Measurements from ENCODE around the gene RPS6KA1.

RPS6KA1 gene

DNA sequence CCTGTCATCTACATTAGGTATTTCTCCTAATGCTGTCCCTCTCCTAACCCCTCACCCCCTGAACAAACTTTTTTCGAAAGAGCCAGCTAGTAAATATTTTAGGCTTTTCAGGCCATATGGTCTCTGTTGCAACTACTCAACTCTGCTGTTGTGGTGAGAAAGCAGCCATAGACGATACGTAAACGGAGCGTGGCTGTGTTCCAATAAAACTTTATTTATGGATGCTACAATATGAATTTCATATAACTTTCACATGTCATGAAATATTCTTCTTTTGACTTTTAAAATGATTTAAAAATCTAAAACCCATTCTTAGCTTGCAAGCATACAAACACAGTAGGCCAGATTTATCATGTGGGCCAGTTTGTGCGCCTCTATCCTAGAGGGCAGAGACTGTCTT lies 11.2 kb upstream of the RPS6KA1 start:
- no peak overlapping the region for H3K27ac Mint-ChIP-seq
- no peaks in the 10 kb centered on the region for H3K9me3 Mint-ChIP-seq
- no peaks in the 10 kb centered on the region for H3K36me3 Mint-ChIP-seq (ENCODE audit: low read depth)
- TF ChIP-seq, protein P1, sequence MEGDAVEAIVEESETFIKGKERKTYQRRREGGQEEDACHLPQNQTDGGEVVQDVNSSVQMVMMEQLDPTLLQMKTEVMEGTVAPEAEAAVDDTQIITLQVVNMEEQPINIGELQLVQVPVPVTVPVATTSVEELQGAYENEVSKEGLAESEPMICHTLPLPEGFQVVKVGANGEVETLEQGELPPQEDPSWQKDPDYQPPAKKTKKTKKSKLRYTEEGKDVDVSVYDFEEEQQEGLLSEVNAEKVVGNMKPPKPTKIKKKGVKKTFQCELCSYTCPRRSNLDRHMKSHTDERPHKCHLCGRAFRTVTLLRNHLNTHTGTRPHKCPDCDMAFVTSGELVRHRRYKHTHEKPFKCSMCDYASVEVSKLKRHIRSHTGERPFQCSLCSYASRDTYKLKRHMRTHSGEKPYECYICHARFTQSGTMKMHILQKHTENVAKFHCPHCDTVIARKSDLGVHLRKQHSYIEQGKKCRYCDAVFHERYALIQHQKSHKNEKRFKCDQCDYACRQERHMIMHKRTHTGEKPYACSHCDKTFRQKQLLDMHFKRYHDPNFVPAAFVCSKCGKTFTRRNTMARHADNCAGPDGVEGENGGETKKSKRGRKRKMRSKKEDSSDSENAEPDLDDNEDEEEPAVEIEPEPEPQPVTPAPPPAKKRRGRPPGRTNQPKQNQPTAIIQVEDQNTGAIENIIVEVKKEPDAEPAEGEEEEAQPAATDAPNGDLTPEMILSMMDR (IDR thresholded peaks at IDR 0.05; ENCODE audit: unreplicated experiment in 3 of 3): no peak
- no peak overlapping the region for H3K4me3 Mint-ChIP-seq
- H3K4me1 Mint-ChIP-seq: no peaks in the 10 kb centered on the region
- peaks cover 5% of the 10 kb centered on the region for H3K27me3 Mint-ChIP-seq (ENCODE audit: low read depth)

DNA sequence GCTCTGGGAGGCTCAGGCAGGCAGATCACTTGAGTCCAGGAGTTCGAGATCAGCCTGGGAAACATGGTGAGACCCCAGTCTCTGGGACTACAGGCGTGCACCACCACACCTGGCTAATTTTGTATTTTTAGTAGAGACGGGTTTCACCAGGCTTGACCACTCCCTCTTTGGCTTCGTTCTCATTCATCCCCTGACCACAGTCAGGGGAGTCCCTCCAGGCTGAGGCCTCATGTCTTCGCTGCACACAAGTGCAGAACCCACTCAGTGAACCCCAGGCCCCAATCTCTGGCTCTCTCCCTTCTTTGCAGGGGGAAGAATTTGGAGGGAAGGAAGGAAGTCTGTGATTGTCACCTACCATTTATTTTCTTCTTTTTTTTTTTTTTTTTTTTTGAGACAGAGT lies 9.2 kb upstream of the RPS6KA1 start:
- Mint-ChIP-seq H3K27ac (no peak overlapping the region), H3K36me3 (ENCODE audit: low read depth) (no peaks in the 10 kb centered on the region), H3K4me1 (no peaks in the 10 kb centered on the region), H3K9me3 (no peaks in the 10 kb centered on the region), H3K27me3 (ENCODE audit: low read depth) (peaks cover 22% of the 10 kb centered on the region), H3K4me3 (no peak overlapping the region)
- TF ChIP-seq, protein P1 (IDR thresholded peaks at IDR 0.05; ENCODE audit: unreplicated experiment in 3 of 3): no peak

DNA sequence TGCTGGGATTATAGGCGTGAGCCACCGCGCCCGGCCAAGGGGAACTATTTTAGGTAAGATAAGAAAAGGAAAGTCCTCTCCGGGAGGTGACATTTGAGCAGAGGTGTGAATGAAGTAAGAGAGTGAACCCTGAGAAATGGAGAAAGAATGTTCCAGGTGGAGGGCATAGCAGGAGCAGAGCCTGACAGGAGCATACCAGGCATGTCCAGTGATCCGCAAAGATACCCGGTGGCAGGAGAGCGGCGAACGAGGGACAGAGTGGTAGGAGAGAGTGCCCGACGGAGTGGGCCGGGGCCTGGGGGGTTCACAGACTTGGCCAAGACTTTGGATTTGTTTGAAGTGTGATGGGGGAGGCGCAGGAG lies 7.9 kb upstream of the RPS6KA1 start:
- TF ChIP-seq, protein P1 (IDR thresholded peaks at IDR 0.05; ENCODE audit: unreplicated experiment in 3 of 3): no peak
- no peaks in the 10 kb centered on the region for H3K36me3 Mint-ChIP-seq (ENCODE audit: low read depth)
- H3K9me3 Mint-ChIP-seq: no peaks in the 10 kb centered on the region
- H3K4me1 Mint-ChIP-seq: no peaks in the 10 kb centered on the region
- no peak overlapping the region for H3K4me3 Mint-ChIP-seq
- peaks cover 22% of the 10 kb centered on the region for H3K27me3 Mint-ChIP-seq (ENCODE audit: low read depth)
- H3K27ac Mint-ChIP-seq: no peak overlapping the region

DNA sequence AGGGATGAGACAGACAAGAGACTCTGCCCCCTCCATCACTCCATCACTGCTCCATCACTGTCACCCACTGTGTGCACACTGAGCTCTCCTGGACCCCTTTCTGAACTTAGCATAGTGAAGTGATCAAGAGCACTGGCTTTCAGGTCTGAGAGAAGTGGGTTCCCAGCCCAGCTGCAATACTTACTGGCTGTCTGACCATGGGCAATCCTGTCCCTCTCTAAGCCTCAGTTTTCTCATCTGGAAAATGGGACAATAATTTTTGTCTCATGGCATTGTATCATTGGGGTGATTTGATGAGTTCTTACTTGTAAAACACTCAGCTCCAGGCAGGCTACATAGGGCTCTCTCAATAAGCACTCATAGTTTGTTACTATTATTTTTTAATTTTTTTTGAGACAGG lies 7.5 kb upstream of the RPS6KA1 start:
- H3K36me3 Mint-ChIP-seq (ENCODE audit: low read depth): no peaks in the 10 kb centered on the region
- H3K27ac Mint-ChIP-seq: no peak overlapping the region
- no peaks in the 10 kb centered on the region for H3K9me3 Mint-ChIP-seq
- H3K4me3 Mint-ChIP-seq: no peak overlapping the region
- no peaks in the 10 kb centered on the region for H3K4me1 Mint-ChIP-seq
- peaks cover 22% of the 10 kb centered on the region for H3K27me3 Mint-ChIP-seq (ENCODE audit: low read depth)
- TF ChIP-seq, protein P1 (IDR thresholded peaks at IDR 0.05; ENCODE audit: unreplicated experiment in 3 of 3): no peak

DNA sequence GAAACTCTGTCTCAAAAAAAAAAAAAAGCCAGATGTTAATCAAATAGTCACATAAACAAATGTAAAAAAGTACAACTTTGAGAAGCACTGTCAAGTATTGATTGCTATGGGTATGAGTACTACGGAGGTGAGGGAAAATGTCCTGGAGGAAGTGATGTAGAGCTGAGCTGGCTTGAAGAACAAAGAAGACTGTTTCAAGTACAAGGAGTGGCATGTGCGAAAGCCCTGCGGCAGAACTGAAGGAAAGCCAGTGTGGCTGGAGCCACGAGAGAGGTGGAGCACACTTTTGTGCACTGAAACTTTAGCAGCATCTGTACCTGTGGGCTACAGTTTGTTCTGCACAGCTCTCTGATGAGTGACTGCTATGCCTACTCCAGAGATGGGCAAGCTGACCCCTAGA lies 5.4 kb upstream of the RPS6KA1 start:
- no peak overlapping the region for H3K4me3 Mint-ChIP-seq
- TF ChIP-seq, protein P1 (IDR thresholded peaks at IDR 0.05; ENCODE audit: unreplicated experiment in 3 of 3): no peak
- H3K9me3 Mint-ChIP-seq: no peaks in the 10 kb centered on the region
- no peaks in the 10 kb centered on the region for H3K4me1 Mint-ChIP-seq
- no peak overlapping the region for H3K27ac Mint-ChIP-seq
- no peaks in the 10 kb centered on the region for H3K36me3 Mint-ChIP-seq (ENCODE audit: low read depth)
- H3K27me3 Mint-ChIP-seq (ENCODE audit: low read depth): peaks cover 29% of the 10 kb centered on the region

DNA sequence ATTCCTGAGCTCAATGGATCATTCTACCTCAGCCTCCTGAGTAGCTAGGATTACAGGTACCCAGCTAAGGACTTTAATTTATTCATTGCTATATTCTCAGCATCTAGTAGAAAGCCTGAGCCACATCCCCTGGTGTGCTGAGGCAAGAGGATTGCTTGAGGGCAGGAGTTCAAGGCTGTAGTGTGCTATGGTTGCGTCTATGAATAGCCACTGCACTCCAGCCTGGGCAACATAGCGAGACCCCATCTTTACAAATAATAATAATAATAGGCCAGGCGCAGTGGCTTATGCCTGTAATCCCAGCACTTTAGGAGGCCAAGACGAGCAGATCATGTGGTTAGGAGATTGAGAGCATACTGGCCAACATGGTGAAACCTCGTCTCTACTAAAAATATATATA lies 3.3 kb upstream of the RPS6KA1 start:
- Mint-ChIP-seq H3K9me3 (no peaks in the 10 kb centered on the region), H3K27ac (no peak overlapping the region), H3K27me3 (ENCODE audit: low read depth) (peaks cover 33% of the 10 kb centered on the region), H3K4me3 (no peak overlapping the region), H3K36me3 (ENCODE audit: low read depth) (no peaks in the 10 kb centered on the region), H3K4me1 (no peaks in the 10 kb centered on the region)
- TF ChIP-seq, protein P1 (IDR thresholded peaks at IDR 0.05; ENCODE audit: unreplicated experiment in 3 of 3): no peak
